Muscle layer of colon (tissue), 2 donors: ENCODE data around the gene DMD.

Experiments used
- H3K27ac ChIP-seq: one replicate; pipeline ENCODE4 v1.7.0; 2013; ENCODE audit warnings: low read depth, mild to moderate bottlenecking, low read length, moderate library complexity
- H3K27me3 ChIP-seq, 2 donors: one replicate each; pipeline ENCODE4 v1.7.0; 2013; ENCODE audit warnings: low read length in 2 of 2, mild to moderate bottlenecking in 2 of 2; ENCODE audit not compliant: insufficient read depth in 2 of 2, control insufficient read depth in 1 of 2
- H3K36me3 ChIP-seq: one replicate; pipeline ENCODE4 v1.7.0; 2013; ENCODE audit warnings: mild to moderate bottlenecking, low read length; ENCODE audit not compliant: insufficient read depth
- H3K4me1 ChIP-seq: one replicate; pipeline ENCODE4 v1.7.0; 2013; ENCODE audit warnings: mild to moderate bottlenecking, low read length; ENCODE audit not compliant: insufficient read depth
- H3K4me3 ChIP-seq, 2 donors: one replicate each; pipeline ENCODE4 v1.7.0; 2013; ENCODE audit warnings: low read length in 2 of 2, low read depth in 1 of 2, mild to moderate bottlenecking in 1 of 2, moderate library complexity in 1 of 2
- H3K9ac ChIP-seq: one replicate; pipeline ENCODE4 v1.7.0; 2013; ENCODE audit warnings: low read length
- H3K9me3 ChIP-seq: one replicate; pipeline ENCODE4 v1.7.0; 2013; ENCODE audit warnings: mild to moderate bottlenecking, low read length
- donor health status: abdominal sarcoma.
- donor health status: Adenocarcinoma of cecum.

Gene DMD

GRCh38 chrX:32141841-32142240, 1069.5 kb downstream of the DMD start:
- no peaks in the 10 kb centered on the region for H3K27me3 ChIP-seq
- no peaks in the 10 kb centered on the region for H3K36me3 ChIP-seq
- H3K4me1 ChIP-seq: no peaks in the 10 kb centered on the region
- H3K9ac ChIP-seq: no peak overlapping the region
- no peak overlapping the region for H3K27ac ChIP-seq
- H3K9me3 ChIP-seq: no peaks in the 10 kb centered on the region
- no peak overlapping the region for H3K4me3 ChIP-seq

GRCh38 chrX:32139476-32139875, 1071.9 kb downstream of the DMD start:
- no peak overlapping the region for H3K27ac ChIP-seq
- no peaks in the 10 kb centered on the region for H3K27me3 ChIP-seq
- H3K9ac ChIP-seq: no peak overlapping the region
- H3K9me3 ChIP-seq: no peaks in the 10 kb centered on the region
- no peaks in the 10 kb centered on the region for H3K4me1 ChIP-seq
- H3K4me3 ChIP-seq: no peak overlapping the region
- no peaks in the 10 kb centered on the region for H3K36me3 ChIP-seq

GRCh38 chrX:32137525-32137924, 1073.8 kb downstream of the DMD start:
- Histone ChIP-seq H3K27me3 (no peaks in the 10 kb centered on the region), H3K27ac (no peak overlapping the region), H3K4me3 (no peak overlapping the region), H3K9ac (no peak overlapping the region), H3K36me3 (no peaks in the 10 kb centered on the region), H3K9me3 (no peaks in the 10 kb centered on the region), H3K4me1 (no peaks in the 10 kb centered on the region)

GRCh38 chrX:32126997-32127396, 1084.4 kb downstream of the DMD start:
- H3K4me1 ChIP-seq: no peaks in the 10 kb centered on the region
- H3K9me3 ChIP-seq: no peaks in the 10 kb centered on the region
- no peaks in the 10 kb centered on the region for H3K27me3 ChIP-seq
- H3K4me3 ChIP-seq: no peak overlapping the region
- H3K9ac ChIP-seq: no peak overlapping the region
- H3K36me3 ChIP-seq: no peaks in the 10 kb centered on the region
- no peak overlapping the region for H3K27ac ChIP-seq

GRCh38 chrX:32118832-32119231, 1092.5 kb downstream of the DMD start:
- no peak overlapping the region for H3K27ac ChIP-seq
- H3K4me3 ChIP-seq: no peak overlapping the region
- H3K4me1 ChIP-seq: no peaks in the 10 kb centered on the region

GRCh38 chrX:32116047-32116446, 1095.3 kb downstream of the DMD start:
- no peaks in the 10 kb centered on the region for H3K9me3 ChIP-seq
- no peaks in the 10 kb centered on the region for H3K4me1 ChIP-seq
- H3K36me3 ChIP-seq: no peaks in the 10 kb centered on the region
- H3K27me3 ChIP-seq: no peaks in the 10 kb centered on the region
- H3K4me3 ChIP-seq: no peak overlapping the region
- no peak overlapping the region for H3K27ac ChIP-seq
- no peak overlapping the region for H3K9ac ChIP-seq

More at GRCh38 chrX:32118832-32119231, 1092.5 kb downstream of the DMD start:
- no peaks in the 10 kb centered on the region for H3K9me3 ChIP-seq
- no peaks in the 10 kb centered on the region for H3K36me3 ChIP-seq
- H3K9ac ChIP-seq: no peak overlapping the region
- no peaks in the 10 kb centered on the region for H3K27me3 ChIP-seq

GRCh38 chrX:32087663-32088062, 1123.7 kb downstream of the DMD start:
- H3K9ac ChIP-seq: no peak overlapping the region
- no peaks in the 10 kb centered on the region for H3K36me3 ChIP-seq
- no peaks in the 10 kb centered on the region for H3K9me3 ChIP-seq
- H3K27me3 ChIP-seq: no peaks in the 10 kb centered on the region
- no peak overlapping the region for H3K27ac ChIP-seq
- no peak overlapping the region for H3K4me3 ChIP-seq
- no peaks in the 10 kb centered on the region for H3K4me1 ChIP-seq

DNA sequence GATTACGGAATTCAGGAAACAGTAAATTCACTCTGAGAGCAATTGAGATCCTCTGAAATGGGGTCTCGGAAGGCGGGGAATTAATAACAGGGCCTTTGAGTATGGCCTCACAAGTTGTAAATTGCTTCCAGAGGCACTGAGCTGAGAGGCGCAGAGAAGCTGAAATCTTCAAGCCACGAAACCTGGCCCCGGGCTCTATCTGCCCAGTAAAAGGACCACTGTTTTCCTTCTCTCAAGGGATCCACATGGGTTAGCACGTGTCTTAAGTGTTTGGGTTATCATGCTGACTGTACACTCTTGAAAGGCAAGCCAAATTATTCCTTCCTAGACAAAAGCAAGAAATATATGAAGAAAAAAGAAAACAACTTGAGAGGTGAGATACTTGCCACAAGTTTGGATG, 1126.6 kb downstream of the DMD start:
- Histone ChIP-seq H3K4me3 (no peak overlapping the region), H3K27ac (no peak overlapping the region), H3K9ac (no peak overlapping the region), H3K4me1 (no peaks in the 10 kb centered on the region), H3K9me3 (no peaks in the 10 kb centered on the region), H3K27me3 (no peaks in the 10 kb centered on the region), H3K36me3 (no peaks in the 10 kb centered on the region)

DNA sequence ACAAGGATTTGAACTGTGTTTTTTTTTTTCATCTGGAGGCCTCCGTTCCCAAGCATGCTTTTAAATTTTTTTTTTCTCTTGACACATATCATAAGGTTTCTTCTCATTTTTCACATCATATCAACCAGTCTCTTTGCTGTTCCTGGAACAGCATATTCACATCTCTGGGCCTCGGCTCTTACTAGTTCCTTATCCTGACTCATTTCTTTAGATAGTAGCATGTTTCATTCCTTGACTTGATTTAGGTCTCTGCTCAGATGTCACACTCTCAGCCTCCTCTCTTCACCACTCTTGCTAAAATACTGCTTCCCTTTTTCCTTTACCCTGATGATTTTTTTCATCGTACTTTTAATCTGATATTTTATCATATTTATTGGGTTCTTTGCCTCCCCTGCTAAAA, 1163.1 kb downstream of the DMD start:
- H3K36me3 ChIP-seq: no peaks in the 10 kb centered on the region
- no peaks in the 10 kb centered on the region for H3K9me3 ChIP-seq
- H3K4me1 ChIP-seq: no peaks in the 10 kb centered on the region
- H3K9ac ChIP-seq: no peak overlapping the region
- no peak overlapping the region for H3K27ac ChIP-seq
- no peaks in the 10 kb centered on the region for H3K27me3 ChIP-seq
- no peak overlapping the region for H3K4me3 ChIP-seq

DNA sequence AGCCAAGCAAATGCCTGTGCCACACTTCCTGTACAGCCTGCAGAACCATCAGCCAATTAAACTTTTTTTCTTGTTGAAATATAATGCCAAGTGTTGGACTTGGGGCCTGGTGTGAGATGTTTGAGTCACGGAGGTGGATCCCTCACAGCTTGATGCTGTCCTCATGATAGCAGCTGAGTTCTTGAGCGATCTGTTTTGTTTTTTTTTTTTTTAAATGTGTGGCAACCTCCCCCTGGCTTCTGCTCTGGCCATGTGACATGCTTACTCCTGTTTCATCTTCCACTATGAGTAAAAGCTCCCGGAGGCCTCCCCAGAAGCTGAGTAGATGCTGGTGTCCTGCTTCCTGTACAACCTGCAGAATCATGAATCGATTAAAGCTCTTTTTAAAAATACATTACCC, 1166.2 kb downstream of the DMD start:
- no peaks in the 10 kb centered on the region for H3K27me3 ChIP-seq
- no peak overlapping the region for H3K9ac ChIP-seq
- no peaks in the 10 kb centered on the region for H3K4me1 ChIP-seq
- no peak overlapping the region for H3K27ac ChIP-seq
- H3K9me3 ChIP-seq: no peaks in the 10 kb centered on the region
- no peaks in the 10 kb centered on the region for H3K36me3 ChIP-seq
- no peak overlapping the region for H3K4me3 ChIP-seq

- H3K9me3 ChIP-seq: no peaks in the 10 kb centered on the region
- no peaks in the 10 kb centered on the region for H3K4me1 ChIP-seq
- H3K27me3 ChIP-seq: no peaks in the 10 kb centered on the region
- H3K36me3 ChIP-seq: no peaks in the 10 kb centered on the region
- H3K27ac ChIP-seq: no peak overlapping the region
- H3K4me3 ChIP-seq: no peak overlapping the region
- H3K9ac ChIP-seq: no peak overlapping the region
Measured at GRCh38 chrX:32041181-32041580, 1170.2 kb downstream of the DMD start.

- H3K36me3 ChIP-seq: no peaks in the 10 kb centered on the region
- H3K9me3 ChIP-seq: no peaks in the 10 kb centered on the region
Measured at GRCh38 chrX:32026772-32027171, 1184.6 kb downstream of the DMD start.

More at GRCh38 chrX:32026772-32027171, 1184.6 kb downstream of the DMD start:
- Histone ChIP-seq H3K4me1 (no peaks in the 10 kb centered on the region), H3K4me3 (no peak overlapping the region), H3K27me3 (no peaks in the 10 kb centered on the region), H3K27ac (no peak overlapping the region), H3K9ac (no peak overlapping the region)
